PC-3 (cell line): Measurements from ENCODE around the gene GPD1.

Experiments
- EZH2 ChIP-seq: fragments of 300-600 bp; sonication (generic); IDR thresholded peaks from one replicate; pipeline ENCODE4 v1.6.1; 2017; ENCODE audit warnings: antibody characterized with exemption, mild to moderate bottlenecking, low read length; ENCODE audit not compliant: unreplicated experiment
- TF ChIP-seq, protein P1 (sequence below): fragments of 300-600 bp; sonication (generic); conservative IDR thresholded peaks from 2 replicates; pipeline ENCODE4 v1.5.1; 2017; ENCODE audit warnings: antibody characterized with exemption, low read depth, mild to moderate bottlenecking, low read length

DNA sequence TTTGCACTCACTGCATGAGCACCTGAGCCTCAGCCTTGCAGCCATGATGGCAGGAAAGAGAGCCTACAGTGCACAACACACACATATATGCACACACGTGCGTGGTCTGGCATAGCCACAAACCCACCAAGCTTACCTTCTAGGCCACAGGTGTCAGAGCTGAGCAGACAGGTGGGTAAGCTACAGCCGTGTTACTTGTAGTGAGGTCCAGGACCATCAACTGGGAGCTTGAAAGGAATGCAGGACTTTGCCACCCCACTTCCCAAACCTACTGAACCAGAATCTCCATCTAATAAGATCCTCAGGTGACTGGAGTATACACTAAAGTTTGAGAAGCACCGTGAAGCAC lies 43.7 kb upstream of the GPD1 start:
- TF ChIP-seq, protein P1, sequence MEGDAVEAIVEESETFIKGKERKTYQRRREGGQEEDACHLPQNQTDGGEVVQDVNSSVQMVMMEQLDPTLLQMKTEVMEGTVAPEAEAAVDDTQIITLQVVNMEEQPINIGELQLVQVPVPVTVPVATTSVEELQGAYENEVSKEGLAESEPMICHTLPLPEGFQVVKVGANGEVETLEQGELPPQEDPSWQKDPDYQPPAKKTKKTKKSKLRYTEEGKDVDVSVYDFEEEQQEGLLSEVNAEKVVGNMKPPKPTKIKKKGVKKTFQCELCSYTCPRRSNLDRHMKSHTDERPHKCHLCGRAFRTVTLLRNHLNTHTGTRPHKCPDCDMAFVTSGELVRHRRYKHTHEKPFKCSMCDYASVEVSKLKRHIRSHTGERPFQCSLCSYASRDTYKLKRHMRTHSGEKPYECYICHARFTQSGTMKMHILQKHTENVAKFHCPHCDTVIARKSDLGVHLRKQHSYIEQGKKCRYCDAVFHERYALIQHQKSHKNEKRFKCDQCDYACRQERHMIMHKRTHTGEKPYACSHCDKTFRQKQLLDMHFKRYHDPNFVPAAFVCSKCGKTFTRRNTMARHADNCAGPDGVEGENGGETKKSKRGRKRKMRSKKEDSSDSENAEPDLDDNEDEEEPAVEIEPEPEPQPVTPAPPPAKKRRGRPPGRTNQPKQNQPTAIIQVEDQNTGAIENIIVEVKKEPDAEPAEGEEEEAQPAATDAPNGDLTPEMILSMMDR = no peak
- TF ChIP-seq EZH2 = no peak
